MCF 10A (cell line): ENCODE results near the gene C20orf204. TPM values are rescaled to one million over a fixed set of nuclear protein-coding genes. Genes with fewer than 3 reads are reported as not detected.

Experiments used
- BruUV-seq: library from RNA; stranded (reverse); fragments of 400-500 nt; replicated peaks from 2 replicates; lab custom pipeline; 2021; lab: Mats Ljungman, UMichigan
- CTCF ChIA-PET: fragments of 300-600 bp; sonication (Branson Sonifier 250); formaldehyde crosslinking; extraction: SDS; loops from one replicate; lab custom pipeline; 2021; ENCODE audit warnings: antibody characterized with exemption, inconsistent platforms; lab: Yijun Ruan, JAX
- POLR2A ChIA-PET: fragments of 300-600, 350-650 bp; sonication (Branson Sonifier 250); formaldehyde crosslinking; extraction: SDS; loops from one replicate; lab custom pipeline; 2020; ENCODE audit warnings: antibody characterized with exemption, inconsistent platforms; lab: Yijun Ruan, JAX
- DNase-seq: peaks from one replicate; pipeline ENCODE4 v3.0.0-alpha.2; 2018; ENCODE audit not compliant: unreplicated experiment
- H3K27ac Mint-ChIP-seq: one replicate; pipeline ENCODE4 v1.8.0; 2022; ENCODE audit warnings: mild to moderate bottlenecking, low read depth, mixed read lengths; ENCODE audit not compliant: unreplicated experiment
- H3K27me3 Mint-ChIP-seq: one replicate; pipeline ENCODE4 v1.8.0; 2022; ENCODE audit warnings: mixed read lengths; ENCODE audit not compliant: insufficient read depth, unreplicated experiment
- H3K36me3 Mint-ChIP-seq: one replicate; pipeline ENCODE4 v1.8.0; 2022; ENCODE audit warnings: mild to moderate bottlenecking, moderate library complexity, mixed read lengths; ENCODE audit not compliant: insufficient read depth, unreplicated experiment
- H3K4me1 Mint-ChIP-seq: one replicate; pipeline ENCODE4 v1.8.0; 2022; ENCODE audit warnings: mixed read lengths; ENCODE audit not compliant: insufficient read depth, unreplicated experiment
- H3K4me3 Mint-ChIP-seq: one replicate; pipeline ENCODE4 v1.8.0; 2022; ENCODE audit warnings: mild to moderate bottlenecking, moderate library complexity, mixed read lengths; ENCODE audit not compliant: unreplicated experiment
- H3K9me3 Mint-ChIP-seq: one replicate; pipeline ENCODE4 v1.8.0; 2022; ENCODE audit warnings: mixed read lengths; ENCODE audit not compliant: unreplicated experiment
- CTCF ChIP-seq: fragments of 200-600 bp; IDR thresholded peaks from one replicate; pipeline ENCODE4 v1.8.0; 2022; ENCODE audit warnings: antibody characterized with exemption, mild to moderate bottlenecking; ENCODE audit not compliant: unreplicated experiment
- intact Hi-C: fragments of 100-400 bp; cut with micrococcal nuclease; formaldehyde crosslinking; loops from 2 replicates; pipeline ENCODE4 v1.14.1; 2022
- total RNA-seq: library from RNA; stranded (reverse); gene quantifications from 2 replicates; pipeline ENCODE4 v1.2.3, GENCODE V29; 2022

The C20orf204 gene
- total RNA-seq, 1 experiment from 2014 or later: 1.1 TPM

- ChIA-PET CTCF (interaction anchor here (0.7 to 3.9 kb wide), 2 partner anchors 33 to 108 kb away, joined by 3 to 18 read pairs; no protein-coding TSS in a partner anchor), POLR2A (interaction anchor here (0.9 kb wide), 1 partner anchor 39 kb away, joined by 4 read pairs; no protein-coding TSS in a partner anchor)
- intact Hi-C loops: no loop called here
- H3K4me3 Mint-ChIP-seq: no peak overlapping the region
- no peak for TF ChIP-seq CTCF
- H3K4me1 Mint-ChIP-seq: no peaks in the 10 kb centered on the region
- DNase-seq: no peak
- BruUV-seq: no TSS peak
- H3K9me3 Mint-ChIP-seq: no peaks in the 10 kb centered on the region
- no peak overlapping the region for H3K27ac Mint-ChIP-seq
- H3K36me3 Mint-ChIP-seq: peaks cover 79% of the 10 kb centered on the region
- H3K27me3 Mint-ChIP-seq: no peaks in the 10 kb centered on the region
Measured at GRCh38 chr20:64005394-64005793, 30.6 kb upstream of the C20orf204 start.

- no peaks in the 10 kb centered on the region for H3K27me3 Mint-ChIP-seq
- no TSS peak for BruUV-seq
- no peaks in the 10 kb centered on the region for H3K9me3 Mint-ChIP-seq
- no peak overlapping the region for H3K4me3 Mint-ChIP-seq
- H3K4me1 Mint-ChIP-seq: no peaks in the 10 kb centered on the region
- peaks cover 68% of the 10 kb centered on the region for H3K36me3 Mint-ChIP-seq
- ChIA-PET POLR2A (no interaction called here), CTCF (interaction anchor here (0.5 to 3.9 kb wide), 3 partner anchors 32 to 50 kb away, joined by 3 to 18 read pairs (median 12); partner anchors contain the start of gene UCKL1)
- no peak for DNase-seq
- intact Hi-C loops: no loop called here
- no peak for TF ChIP-seq CTCF
- H3K27ac Mint-ChIP-seq: no peak overlapping the region
Measured at GRCh38 chr20:64006490-64006889, 29.5 kb upstream of the C20orf204 start.

GRCh38 chr20:64006902-64007301 is 29.1 kb upstream of the C20orf204 start:
- DNase-seq: no peak
- Mint-ChIP-seq H3K9me3 (no peaks in the 10 kb centered on the region), H3K27ac (no peak overlapping the region), H3K27me3 (no peaks in the 10 kb centered on the region), H3K36me3 (peaks cover 64% of the 10 kb centered on the region), H3K4me1 (no peaks in the 10 kb centered on the region), H3K4me3 (no peak overlapping the region)
- TF ChIP-seq CTCF: no peak
- CTCF ChIA-PET: interaction anchor here (0.6 to 2.2 kb wide), 3 partner anchors 20 to 50 kb away, joined by 3 to 12 read pairs (median 4); no protein-coding TSS in a partner anchor
- POLR2A ChIA-PET: no interaction called here
- intact Hi-C loops: no loop called here
- no TSS peak for BruUV-seq

GRCh38 chr20:64009811-64010387 is 26.1 kb upstream of the C20orf204 start:
- no TSS peak for BruUV-seq
- Mint-ChIP-seq H3K4me3 (no peak overlapping the region), H3K4me1 (no peaks in the 10 kb centered on the region), H3K27me3 (no peaks in the 10 kb centered on the region), H3K9me3 (no peaks in the 10 kb centered on the region), H3K27ac (no peak overlapping the region), H3K36me3 (peaks cover 65% of the 10 kb centered on the region)
- intact Hi-C loops: no loop called here
- TF ChIP-seq CTCF: no peak
- DNase-seq: no peak
- ChIA-PET POLR2A (interaction anchor here (1.4 kb wide), 1 partner anchor 27 kb away, joined by 5 read pairs; no protein-coding TSS in a partner anchor), CTCF (interaction anchor here (0.6 kb wide), 2 partner anchors 12 to 36 kb away, joined by 3 read pairs; no protein-coding TSS in a partner anchor)
